Right renal pelvis (tissue), 4 donors: ENCODE measurements around the gene CDH20. TPM values are rescaled to one million over a fixed set of nuclear protein-coding genes. Genes with fewer than 3 reads are reported as not detected.
"Not testable (repeated sequence)": the region's sequence is repeated elsewhere in the genome, so short reads cannot be mapped to it uniquely, and the experiment has no call there.

Source experiments
- DNase-seq, 4 donors: peaks; one replicate each; pipeline ENCODE4 v3.0.0-alpha.2; 2013; ENCODE audit warnings: low read depth in 4 of 4, low spot score in 3 of 4, missing footprints in 1 of 4
- polyA plus RNA-seq, 4 donors: library from polyadenylated mRNA; unstranded; fragments of 120-200 nt; gene quantifications; one replicate each; pipeline ENCODE4 v1.2.1, GENCODE V29; 2013; ENCODE audit not compliant: insufficient read length in 4 of 4

Gene CDH20
- polyA plus RNA-seq, 4 donors: 3.1 to 4.3 (median 3.6) TPM

DNA sequence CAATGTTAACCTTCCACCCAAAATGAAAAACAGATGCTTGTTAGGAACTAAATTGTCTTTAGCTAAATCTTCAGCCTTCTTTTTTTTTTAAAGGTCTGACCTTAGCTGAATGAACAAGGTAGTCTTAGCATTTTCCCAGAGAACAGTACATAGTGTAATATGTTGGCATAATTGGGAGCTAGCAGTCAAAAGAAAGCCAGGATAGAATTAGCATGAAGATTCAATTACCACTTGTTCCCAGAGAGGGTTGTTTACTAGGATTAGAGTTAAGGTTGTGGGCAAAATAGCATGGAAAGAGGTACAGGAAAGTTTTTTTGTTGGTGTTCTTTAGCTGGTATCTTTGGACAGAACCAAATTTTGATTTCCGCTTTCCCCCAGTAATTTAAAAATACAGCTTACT lies 6.9 kb downstream of the CDH20 start:
- no peak for DNase-seq

- no peak for DNase-seq
Measured at GRCh38 chr18:61348230-61348629, 15.0 kb downstream of the CDH20 start.

DNA sequence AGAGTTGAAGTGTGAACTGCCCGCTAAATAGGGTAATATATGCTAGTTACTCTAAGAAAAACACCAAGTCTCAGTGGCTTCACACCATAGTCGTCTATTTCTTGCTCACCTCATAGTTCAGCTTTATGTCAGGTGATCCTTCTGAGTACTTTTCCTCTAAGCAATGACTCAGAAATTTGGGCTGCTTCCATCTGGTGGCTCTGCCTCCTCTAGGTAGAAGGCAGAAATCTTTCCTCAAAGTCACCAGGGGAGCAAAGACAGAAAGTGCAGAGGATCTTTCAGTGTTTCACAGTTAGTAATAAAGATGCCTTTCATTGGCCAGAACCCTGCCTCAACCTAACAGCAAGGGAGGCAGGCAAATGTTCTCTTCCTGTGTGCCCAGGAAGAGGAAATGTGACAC lies 17.3 kb downstream of the CDH20 start:
- DNase-seq: no peak

GRCh38 chr18:61352059-61352458 lies 18.8 kb downstream of the CDH20 start:
- no peak for DNase-seq

GRCh38 chr18:61352611-61353010 lies 19.4 kb downstream of the CDH20 start:
- no peak for DNase-seq

DNA sequence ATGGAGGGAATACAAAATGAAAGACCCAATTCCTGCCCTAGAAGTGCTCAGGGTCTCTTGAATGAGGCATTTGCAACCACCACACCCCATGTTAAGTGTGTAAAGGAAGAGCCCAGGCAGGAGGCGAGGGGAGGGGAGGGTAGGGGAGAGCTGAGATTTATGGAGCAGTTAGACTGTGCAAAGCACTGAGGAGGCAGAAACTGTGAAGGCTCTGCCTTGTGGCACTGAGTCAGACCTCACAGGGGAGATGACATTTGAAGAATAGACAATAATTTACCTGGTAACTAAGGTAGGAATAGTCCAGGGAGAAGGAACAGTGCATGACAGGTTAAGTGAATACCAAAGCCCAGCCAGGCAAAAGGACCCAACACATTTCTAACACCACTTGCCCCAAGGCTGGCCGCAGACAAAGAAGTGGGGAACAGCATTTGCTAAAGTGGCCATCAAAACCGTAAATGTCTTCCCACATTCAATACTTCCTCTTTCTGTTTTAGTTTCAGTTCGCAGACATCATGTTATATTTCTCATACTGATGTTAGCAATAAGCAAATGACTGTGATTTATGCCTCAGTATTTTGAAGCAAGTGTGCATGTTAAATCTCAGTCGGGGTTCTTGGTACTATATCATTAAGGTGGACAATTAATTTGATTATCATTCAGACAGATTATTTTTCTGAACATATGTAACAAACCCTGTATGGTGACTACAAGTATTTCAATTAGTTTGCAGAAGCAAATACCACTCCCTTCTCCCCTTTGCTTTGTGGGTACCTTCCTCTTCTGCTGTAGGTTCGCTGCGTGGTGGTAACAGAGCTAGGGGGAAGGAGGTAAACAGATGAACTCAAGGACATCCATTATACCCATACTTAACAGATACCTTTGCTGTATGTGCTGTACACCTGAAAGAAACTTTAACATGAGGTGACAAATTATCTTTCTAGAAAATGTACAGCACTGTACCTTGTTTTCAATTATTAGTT lies 27.5 kb downstream of the CDH20 start:
- DNase-seq: no peak

GRCh38 chr18:61362511-61362910 lies 29.3 kb downstream of the CDH20 start:
- no peak for DNase-seq

DNA sequence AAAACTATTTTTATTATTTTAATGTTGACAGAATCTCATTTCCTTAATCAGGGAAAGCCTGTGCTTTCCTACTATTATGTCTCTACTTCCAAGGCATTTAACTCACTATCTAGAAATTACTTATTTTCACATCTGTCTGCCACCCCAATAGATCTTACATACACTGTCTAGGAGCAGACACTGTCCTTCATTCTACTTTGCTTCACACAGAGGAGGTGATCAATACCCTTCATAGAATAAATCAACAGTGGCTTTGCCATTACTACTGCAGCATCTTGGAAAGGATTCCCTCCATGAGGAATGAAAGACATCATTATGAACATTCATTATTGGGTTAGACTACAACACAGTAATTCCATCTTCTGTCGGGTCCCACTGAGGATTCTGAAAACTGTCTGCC lies 31.7 kb downstream of the CDH20 start:
- DNase-seq: no peak

- DNase-seq: no peak
Measured at GRCh38 chr18:61368001-61368400, 34.8 kb downstream of the CDH20 start.

GRCh38 chr18:61369671-61370070 lies 36.4 kb downstream of the CDH20 start:
- not testable (repeated sequence) for DNase-seq

GRCh38 chr18:61371111-61371510 lies 37.9 kb downstream of the CDH20 start:
- no peak for DNase-seq

DNA sequence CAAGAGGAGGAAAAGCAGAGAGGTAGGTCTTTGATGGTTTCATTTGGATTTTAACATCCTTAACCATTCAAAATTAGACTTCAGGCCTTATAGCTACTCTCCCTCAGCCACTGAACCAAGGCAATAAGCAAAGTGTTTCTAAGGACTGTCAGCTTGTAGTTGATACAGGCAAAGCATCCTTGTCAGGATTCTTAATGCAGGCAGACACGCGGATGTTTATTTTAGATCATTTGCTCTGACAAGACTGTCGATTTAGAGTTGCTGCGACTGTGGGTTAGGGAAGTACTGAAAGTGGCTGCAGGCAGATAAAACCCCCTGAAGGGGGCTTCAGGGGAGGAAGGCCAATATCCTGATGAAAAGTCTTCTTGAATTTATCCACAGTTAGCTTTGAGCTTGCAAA lies 46.6 kb downstream of the CDH20 start:
- DNase-seq: no peak

DNA sequence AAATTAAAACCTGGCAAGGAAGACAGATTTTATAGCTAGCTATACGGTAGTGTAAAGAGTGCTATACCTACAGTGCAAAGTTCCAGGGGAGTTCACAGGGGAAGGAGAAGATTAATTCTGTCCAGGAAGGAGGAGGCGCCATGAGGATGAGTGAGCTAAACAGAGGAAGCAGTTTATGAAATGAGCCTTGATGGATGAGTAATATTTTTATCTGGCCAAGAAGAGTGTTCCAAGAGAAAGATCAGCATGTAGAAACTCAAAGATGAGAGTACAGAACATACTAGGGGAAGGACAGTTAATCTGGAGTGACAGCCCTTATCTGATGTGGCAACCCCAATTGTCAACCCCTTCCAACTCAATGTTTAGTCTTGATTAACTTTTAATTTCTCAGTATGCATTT lies 54.8 kb downstream of the CDH20 start:
- no peak for DNase-seq

- no peak for DNase-seq
Measured at GRCh38 chr18:61394983-61395382, 61.8 kb downstream of the CDH20 start.

DNA sequence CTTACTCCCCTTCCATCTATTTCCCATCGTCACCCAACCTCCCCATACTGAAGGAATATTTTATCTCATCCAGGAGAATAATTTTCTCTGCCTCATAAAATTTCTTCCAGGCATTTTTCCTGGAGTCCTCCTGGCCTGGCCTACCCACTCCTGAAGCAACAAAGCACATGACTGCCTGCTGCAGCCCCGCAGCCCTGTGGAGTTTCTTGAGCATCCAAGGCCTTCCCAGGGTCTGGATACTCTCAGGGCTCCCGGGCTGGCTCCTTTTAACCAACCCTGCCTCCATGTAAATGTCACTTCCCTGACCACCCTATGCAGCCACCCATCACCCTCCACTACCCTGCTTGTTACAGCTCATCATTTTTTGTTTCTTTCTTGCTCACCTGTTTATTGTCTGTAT lies 64.0 kb downstream of the CDH20 start:
- no peak for DNase-seq

DNA sequence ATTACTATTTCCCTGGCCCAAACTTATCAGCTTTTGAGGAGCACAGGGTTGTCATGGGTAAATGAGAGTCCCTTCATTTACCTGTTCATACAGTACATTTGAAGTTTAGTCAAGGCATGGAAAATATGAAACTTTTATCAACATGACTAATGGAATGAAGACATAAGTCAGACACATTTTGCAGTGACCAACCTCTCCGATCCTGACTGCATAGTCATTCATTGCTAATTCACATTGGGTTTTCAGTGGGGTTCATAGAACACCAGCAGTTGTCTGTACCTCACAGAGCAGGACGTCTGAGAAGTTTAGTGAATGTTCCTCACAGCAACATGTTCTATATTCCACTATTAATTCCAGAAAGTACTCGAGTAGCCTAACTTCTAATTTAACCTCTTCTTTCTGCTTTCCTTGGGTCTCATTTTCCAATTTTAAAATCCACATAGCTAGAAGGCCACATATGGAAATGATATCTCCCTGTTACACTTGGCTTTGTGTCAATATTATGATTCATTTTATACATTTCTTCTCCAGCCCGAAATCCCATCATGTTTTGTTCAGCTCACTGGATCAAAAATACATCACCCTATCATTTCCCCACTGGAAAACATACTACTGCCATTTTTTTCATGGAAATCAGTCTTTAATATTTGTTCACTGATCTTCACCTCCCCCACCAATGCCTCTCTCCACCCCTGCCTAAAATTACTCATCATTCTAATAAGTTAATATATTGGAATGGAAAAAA lies 65.9 kb downstream of the CDH20 start:
- DNase-seq: no peak

DNA sequence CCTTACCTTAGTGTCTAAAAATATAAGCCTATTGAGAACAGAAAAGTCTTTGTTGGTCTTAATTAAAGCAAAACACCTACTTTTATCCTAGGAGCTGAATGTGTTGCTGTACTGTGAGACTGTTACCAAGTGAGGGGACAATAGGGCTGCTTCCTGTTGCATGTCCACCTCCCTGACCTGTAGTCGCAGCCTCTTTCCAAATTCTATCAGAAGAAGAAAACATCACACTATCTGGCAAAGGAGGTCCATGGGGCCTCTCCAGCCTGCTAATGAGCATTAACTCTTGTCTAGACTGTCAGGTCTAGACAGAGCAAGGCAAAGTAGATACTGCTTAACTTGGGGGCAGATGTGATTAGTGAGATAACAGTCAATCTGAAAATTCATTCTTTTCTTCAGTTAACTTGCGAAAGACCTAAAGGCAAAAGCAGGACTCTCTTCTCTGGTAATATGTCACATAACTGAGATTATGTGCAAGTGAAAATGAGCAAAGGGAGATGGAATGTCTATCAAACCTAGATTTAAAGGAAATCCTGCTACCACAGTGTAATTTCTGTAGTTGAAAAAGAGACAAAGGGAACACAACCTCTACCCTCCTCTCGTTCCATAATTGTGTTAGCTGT lies 66.9 kb downstream of the CDH20 start:
- DNase-seq: no peak

- no peak for DNase-seq
Measured at GRCh38 chr18:61400716-61401115, 67.5 kb downstream of the CDH20 start.

- no peak for DNase-seq
Measured at GRCh38 chr18:61402726-61403125, 69.5 kb downstream of the CDH20 start.

- no peak for DNase-seq
Measured at GRCh38 chr18:61413396-61413795, 80.2 kb downstream of the CDH20 start.

DNA sequence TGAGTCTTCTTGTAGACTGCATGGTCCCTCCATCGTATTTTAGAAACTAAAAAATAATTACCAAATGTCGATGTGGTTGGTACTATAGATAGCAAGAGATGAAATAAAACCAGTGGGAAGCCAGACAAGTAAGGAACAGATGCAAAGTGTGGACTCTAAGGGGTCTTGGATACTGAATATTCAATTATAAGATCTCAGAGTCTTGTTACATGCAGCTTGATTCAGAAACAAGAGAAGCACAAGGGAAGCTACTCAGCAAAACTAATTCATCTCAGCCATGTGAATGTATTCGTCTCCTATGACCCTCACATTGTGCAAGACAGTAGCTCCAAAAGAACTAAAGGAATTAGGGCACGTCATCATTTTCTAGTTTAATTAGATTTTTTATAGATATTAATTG lies 80.9 kb downstream of the CDH20 start:
- DNase-seq: no peak
